Measurements from ENCODE around the gene CROCC.
"Not testable (repeated sequence)": the region's sequence is repeated elsewhere in the genome, so short reads cannot be mapped to it uniquely, and the experiment has no call there.

The CROCC gene

DNA sequence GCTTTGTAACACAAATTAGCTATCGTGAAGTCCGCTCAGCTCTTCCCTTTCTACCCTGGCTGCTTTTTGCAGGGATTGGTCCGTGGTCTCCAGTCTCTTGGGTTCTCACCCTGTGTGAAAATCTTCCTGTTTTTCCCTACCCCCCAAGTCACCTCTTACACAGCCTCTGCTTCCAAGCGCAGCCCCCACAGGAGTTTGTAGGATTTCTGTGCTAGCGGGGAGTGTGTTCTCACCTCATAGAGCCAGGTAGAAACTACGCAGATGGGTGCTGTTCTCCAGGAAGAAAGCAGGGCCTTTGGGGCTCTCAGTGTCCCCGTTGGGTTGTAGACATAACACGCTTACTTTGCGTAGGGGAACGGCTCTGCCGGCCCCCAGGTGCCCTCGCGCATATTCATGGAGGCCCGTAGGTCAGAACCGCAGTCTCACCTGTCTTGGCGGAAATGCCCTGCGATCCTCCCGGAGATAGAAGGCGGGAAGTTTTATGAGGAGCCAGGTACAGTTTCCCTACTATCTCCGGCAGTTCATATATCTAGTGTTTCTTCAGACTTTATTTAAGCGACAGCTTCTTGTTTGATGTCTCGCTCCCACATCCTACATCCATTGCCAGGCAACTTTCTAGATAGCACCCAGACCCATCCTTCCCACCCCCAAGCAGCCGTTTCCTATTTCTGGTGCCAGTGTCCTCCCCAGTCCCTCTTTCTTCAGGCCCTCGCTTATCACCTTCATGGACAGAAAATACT lies 25.2 kb upstream of the CROCC start:
- DNase-seq: not testable (repeated sequence)

DNA sequence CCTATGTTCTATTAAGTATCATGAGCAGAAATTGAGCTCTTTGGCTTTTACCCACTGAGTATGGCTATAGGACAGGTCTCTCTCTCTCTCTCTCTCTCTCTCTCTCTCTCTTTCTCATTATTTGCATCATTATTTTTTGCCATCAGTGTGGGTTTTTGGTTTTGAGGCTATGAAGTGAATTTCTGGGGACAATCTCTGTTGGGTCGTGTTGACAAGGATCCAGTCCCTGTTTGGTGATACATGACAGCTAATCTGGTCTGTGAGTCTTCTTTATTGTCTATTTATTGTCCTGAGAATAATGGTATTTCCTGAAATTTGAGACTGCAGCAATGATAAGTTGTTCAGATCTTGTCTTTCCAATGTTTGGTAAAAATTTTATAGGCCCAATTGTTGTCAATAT lies 24.1 kb upstream of the CROCC start:
- DNase-seq: not testable (repeated sequence)

DNA sequence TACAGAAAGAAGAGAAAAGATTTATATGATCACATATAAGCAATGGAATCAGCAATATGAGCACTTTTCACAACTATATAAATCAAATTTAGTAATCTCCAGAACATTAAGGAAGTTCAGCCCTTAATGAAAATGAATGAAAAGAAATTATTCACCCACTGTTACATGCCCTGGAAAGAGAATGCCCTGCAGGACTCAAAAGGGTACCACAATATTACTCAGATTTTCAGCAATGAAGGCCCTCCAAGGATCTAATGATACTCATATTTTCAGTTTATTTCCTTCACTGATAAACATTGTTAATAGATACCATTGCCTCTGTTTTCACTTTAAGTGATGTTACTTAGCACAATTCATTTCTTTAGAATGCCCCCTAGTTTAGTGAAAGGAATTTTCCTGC lies 23.4 kb upstream of the CROCC start:
- DNase-seq: not testable (repeated sequence)

DNA sequence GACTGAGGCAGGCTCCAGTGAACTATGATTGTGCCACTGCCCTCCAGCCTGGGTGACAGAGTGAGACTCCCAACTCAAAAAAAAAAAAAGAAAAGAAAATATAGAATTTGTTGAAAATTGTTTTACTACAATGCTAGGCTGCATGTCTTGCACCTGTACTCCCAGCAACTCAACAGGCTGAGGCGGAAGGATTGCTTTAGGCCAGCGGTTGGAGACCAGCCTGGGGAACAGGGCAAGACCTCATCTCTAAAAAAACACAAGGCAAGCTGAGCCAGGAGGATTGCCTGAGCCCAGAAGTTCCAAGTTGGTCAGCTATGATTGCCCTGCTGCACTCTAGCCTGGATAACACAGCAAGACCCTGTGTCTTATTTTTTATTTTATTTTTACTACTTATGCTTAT lies 22.7 kb upstream of the CROCC start:
- DNase-seq: not testable (repeated sequence)

DNA sequence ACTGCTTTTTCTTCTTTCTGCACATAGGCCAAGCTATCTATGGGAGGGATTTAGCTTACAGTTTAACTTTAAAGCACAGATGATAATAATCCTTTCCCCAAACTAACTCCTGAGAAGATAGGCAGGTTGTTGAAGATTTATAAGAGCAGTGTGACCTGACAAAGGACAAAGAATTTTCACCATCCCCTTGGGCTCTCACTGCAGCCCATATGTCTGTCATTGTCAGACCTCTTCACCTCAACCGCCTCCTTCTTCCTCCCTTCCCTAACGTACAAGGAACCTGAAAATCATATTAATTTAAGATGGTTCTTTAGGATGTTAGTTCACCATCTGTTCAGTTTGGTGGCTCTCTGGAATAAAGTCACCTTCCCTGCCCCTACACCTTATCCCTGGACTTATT lies 21.0 kb upstream of the CROCC start:
- no peak for DNase-seq

DNA sequence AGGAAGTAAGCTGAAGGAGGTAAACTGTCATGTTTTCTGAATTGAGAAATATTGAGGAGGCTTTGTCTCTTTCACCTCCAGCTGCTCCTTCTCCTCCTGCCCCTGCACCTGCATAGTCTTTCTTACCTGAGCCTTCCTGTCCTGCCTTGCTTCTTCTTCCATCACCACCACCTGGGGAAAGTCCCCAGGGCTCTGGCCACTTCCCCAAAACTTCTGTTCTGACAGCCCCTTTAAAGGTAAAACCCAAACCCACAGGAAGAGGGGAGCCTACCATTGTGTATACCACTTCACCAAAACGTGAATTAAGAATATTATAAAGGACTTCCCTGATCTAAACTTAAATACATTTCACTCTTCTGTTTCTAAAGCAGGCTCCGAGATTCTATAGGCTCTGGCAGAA lies 20.4 kb upstream of the CROCC start:
- DNase-seq: not testable (repeated sequence)

DNA sequence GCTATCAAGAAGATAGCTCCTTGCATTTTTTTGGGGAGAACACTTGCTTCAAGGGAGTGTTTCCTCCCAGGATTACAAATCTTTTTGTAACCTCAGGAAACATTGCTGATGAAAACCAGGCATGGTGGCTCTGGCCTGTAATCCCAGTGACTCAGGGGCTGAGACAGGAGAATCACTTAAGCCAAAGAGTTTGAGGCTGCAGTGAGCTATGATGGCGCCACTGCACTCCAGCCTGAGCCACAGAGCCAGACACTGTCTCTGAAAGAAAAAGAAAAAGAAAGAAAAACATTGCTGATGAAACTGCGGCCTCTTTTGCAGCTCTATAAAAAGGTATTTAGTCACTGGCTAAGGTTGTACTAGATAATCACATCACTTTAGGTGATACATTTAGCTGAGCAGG lies 18.7 kb upstream of the CROCC start:
- no peak for DNase-seq

DNA sequence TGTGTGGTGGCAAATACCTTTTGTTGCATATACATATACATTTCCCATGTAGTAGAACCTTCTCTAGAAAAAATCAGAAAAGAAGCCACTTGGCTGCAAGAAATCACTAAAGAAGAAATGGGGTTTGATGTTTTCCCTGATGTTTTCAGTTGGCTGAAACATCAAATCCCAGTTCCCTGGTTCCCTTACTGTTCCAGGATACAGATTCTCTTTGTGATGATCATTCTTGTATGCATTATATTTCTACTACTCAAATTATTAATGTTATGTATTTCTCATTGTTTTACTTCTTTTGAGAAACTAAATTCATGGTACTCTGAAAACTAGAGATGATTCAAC lies 18.3 kb upstream of the CROCC start:
- no peak for DNase-seq

DNA sequence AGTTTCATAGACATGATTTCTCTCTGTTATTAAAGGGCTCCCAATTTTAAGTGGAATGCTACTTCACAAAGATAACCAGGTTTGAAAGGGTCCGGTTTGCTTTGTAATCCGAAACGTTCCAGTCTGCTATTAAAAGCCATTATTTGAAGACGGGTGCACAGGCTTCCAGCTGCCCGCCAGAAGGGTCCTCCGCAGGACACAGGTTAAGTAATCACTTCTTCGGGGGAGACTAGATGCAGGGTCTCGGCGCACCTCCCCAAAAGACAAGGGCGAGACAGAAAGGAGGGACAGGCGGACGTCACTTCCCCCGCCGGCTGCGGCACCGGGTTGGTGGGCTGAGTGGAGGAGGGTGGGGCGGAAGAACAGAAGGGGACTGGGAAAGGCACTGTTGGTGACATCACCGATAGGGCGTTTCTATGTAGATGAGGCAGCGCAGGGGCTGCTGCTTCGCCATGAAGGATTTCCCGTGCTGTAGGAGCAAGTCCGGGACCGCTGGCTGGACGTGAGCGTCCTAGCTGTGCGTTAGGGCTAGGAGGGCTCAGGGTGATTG lies 17.1 kb upstream of the CROCC start:
- peak; percentile 100 for DNase-seq

DNA sequence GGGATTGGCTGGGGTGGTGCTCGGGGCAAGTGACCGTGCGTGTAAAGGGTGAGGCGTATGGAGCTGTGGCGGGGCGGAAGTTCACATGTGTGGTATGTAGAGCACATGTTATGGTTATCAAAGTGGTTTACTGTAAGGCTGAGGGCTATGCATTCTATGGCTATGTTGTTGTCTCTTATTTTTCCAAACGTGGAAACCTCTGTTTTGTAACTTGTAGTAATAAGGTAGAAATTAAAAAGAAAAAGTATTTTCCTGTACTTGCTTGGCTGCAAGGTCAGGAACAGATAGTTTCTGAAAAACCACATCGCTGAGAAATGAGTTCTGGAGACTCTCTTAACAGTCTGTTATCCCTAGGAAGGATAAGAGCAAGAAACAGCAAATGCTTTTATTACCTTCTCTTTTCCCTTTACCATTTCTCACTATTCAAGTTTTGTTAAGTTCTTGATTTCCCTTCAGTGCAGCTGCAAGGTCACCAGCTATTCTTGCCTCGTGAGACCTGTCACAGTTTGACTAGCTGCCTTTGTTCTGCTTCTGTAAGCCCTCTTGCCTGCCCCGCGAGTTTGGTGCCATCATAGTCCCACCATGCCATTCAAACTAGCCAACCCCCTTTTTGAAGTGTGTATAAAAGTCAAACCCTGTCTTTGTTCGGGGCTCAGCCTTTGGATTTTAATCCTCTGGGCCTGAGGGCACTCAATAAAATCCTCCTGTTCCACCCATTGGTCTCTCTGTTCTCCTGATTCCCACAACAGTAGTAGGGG lies 16.4 kb upstream of the CROCC start:
- no peak for DNase-seq

DNA sequence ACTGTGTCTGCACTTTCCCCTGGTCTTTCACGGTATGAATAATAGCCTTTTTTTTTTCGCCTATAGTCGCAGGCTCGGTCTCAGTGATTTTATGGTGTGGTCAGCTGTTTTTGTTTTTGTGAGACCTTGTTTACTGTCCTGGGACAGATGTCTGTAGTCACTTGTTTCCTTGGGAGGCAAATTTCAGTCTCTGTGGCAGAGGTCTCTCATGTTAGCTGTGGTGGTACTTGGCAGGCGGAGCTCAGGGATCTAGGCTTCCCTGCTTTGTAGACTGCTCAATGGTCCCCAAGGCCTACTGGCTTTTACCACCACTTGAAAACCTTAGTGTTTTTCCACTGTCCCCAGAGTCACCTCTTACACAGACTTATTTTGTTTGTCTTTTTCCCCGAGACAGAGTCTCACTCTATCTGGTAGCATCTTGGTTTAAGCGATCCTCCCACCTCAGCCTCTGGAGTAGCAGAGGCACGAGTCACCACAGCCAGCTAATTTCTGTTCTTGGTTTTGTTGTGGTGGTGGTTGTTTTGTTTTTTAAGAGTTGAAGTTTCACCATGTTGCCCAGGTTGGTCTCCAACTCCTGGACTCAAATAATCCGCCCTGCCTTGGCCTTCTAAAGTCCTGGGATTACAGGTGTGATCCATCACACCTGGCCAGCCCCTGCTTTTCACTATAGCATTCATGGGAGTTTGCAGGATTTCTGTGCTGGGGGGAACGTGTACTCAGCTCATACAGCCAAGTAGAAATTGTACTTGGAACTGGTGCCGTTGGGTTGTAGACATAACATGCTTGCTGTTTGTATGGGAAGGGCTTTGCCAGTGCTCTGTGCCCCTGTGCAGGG lies 15.6 kb upstream of the CROCC start:
- no peak for DNase-seq

DNA sequence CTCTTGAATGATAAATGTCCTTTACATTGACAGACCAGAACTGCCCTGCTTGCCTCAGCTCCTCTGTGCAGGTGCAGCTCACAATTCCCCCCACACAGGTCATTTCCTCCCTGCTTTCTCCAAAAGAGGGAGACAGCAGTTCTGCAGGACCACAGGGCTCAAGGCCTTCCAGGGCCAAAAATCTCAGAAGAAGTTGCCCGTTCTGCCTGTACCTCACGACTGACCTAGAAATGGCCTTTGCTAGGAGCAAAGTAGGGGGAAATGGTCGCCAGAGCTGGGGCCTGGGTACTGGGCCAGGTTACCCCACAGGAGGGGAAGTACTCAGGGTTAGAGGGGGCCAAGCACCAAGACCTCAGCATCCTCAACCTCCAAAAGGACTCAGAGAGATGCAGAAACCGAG lies 14.9 kb upstream of the CROCC start:
- no peak for DNase-seq

DNA sequence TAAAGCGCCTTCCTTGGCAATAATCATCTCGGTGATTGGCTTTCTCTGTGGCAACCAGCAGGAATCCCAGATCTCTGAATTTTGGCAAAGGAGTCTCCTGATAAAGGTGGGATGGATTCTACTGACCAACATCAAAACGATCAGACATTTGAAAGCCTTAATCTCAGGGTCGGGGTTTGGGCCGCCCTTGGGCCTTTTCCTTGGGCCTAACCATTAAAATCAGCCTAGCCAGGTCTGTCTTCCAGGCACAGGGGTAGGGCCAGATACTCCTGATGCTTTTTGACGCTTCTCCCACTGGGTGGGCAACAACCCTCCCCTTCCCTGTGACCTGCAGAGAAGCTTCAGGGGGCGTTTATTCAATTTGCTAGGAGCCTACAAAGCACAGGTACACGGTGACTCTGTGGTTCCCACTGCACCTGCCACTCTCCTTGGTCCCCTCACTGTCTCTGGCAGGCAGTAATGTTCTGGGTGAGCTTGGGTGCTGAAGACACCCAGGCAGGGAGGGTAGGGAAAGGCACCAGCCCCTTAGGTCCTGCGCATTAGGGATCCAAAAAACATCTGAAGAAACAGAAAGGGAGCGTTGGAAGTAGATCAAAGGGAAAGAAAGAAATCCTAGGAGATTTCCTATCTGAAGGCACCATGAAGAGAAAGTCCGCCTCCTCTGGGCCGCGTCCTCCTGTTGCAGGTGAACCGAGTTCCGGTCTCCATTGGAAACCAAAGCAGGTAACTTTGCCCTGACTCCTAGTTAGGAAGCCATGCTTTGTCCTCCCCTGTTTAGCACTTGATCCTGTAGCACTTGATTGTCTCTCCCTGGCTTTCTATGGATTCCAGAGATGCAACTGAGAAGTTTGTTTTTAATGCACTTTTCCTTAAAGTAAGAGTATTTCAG lies 13.6 kb upstream of the CROCC start:
- no peak for DNase-seq

DNA sequence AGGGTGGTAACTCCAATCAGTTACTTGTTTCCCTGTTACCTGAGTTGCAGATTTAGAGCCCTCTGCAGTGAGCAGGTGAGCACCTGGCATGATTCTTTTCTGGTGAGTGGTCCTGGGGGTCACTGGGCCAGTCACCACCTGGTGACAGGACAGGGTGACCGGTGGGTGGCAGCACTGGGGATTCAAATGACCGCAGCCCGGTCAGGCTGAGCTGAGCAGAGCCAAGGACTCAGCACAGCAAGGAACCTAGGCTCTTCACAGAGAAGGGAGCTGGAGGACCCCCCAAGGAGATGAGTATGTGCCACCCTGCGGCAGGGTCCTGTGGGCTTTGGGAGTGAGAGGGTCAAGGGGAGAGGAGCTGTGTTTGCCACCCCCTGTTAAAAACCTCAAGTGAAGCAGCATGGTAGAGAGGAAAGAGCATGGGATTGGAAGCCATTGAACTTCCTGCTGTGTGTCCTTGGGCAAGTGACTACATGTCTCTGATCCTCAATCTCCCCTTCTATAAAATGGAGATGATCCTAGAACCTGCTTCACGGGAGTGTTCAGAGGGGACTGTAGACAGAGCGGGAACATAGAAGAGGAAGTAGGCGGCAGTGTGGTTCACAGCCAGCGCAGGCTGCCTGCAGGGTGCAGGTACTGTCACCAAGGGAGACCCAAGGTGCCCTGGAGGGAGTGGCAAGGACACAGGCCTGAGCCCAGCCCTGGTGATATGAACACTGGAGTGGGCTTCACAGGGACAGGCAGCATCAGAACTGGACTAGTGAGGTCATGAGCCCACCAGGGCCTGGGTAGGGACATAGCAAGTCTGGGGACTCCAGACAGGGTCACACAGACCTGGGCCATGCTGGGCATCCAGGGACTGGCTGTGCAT lies 9.6 kb upstream of the CROCC start:
- DNase-seq: not testable (repeated sequence)

DNA sequence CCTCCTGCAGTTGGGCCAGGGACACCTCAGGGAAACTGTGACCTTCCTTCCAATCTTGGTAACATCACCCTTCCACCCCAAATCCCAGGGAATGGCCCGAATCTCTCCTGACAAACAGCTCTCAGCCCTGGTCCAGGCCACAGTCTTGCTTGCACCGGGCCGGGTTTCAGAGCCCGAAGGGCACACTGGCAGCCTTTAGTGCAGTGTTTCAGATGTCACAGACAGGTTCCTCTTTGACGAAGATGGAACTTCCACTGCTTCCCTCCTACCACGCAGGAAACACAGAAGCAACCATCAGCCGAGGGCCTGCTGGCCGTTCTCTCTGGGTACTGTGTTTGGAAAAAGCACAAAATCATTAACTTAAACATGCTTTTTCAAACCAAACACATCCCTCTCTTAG lies 9.0 kb upstream of the CROCC start:
- DNase-seq: not testable (repeated sequence)

DNA sequence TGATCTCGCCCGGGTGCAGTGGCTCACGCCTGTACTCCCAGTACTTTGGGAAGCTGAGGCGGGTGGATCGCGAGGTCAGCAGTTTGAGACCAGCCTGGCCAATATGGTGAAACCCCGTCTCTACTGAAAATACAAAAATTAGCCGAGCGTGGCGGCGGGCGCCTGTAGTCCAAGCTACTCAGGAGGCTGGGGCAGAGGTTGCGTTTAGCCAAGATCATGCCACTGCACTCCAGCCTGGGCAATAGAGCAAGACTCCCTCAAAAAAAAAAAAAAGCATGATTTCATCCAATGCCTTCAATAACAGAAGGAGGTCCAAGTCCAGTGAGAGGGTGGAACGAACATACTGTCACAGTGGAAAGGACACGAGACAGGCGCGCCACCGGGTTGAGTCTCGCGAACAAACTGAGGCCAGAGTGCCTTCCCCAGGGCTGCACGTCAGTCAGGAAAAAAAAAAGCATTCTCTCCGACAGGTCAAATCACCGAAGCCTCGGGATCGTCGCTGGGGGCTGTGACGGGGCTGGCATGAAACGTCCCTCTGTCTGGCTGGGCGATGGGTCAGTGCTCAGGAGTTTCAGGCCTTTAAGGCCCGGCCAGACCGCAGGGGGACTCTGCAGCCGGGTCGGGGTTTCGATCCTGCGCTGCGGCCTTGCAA lies 8.4 kb upstream of the CROCC start:
- DNase-seq: no peak

DNA sequence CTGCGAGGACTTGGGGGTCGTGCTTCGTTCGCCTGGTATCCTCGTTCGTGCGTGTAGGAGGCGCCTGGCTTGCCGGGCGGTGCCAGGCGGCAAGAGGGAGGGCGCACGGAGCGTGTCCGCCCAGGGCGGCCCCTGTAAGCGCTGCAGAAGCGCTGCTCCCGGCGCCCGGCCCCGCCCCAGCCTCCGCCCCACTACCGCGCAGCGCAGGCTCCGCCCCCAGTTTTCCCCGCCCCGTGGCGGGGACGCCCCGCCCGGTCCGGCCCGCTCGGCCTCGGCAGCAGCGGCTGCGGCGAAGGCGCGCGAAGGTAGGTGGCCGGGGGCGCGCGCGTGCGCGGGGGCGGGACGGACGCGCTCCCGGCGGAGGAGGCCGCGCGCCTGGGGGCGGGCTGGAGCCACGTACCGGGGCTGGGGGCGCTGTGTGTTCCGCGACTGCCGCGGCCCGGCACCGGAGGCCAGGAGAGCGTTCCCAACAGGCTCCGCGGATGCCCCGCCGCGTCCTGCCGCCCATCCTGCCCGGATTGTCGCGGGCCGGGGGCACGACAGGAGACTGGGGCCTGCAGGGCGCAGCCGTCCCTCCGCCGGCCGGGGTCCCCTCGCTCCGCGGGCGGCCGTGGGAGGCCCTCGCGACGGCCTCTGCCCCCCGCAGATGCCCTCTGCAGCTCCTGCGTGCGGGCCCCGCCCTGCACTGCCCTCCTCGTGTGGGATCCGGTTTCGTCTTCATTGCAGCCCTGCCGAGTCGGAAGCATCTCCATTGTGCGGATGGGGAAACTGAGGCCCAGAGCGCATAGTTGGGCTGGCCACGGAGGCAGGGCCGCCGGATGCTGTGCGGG lies 7.7 kb upstream of the CROCC start:
- peak; percentile 90 for DNase-seq

DNA sequence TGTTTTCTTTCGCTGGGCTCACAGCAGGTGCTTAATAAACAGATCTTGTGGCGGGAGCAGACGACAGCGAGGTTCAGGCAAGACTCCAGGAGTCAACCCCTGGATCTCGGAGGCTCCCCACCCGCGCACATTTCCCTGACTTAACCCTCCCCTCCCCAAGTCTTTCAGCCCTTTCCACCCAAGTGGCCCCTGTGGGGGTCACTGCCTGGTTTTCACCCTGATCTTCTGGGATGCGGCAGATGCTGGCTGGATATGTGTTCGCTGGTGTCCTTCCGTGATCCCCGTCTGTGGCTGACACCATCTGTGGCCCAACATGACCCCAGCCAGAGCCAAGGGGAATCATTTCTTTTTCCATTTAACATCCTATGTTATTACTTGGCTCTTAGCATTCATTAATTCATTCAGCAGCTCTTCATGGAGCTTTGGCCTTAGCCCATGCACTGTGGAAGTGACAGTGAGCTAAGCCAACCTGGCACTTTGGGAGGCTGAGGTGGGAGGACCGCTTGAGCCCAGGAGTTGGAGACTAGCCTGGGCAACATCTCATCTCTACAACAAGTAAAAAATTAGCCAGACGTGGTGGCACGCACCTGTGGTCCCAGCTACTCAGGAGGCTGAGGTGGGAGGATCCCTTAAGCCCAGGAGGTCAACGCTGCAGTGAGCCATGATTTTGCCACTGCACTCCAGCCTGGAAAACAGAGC lies 6.7 kb upstream of the CROCC start:
- DNase-seq: not testable (repeated sequence)

DNA sequence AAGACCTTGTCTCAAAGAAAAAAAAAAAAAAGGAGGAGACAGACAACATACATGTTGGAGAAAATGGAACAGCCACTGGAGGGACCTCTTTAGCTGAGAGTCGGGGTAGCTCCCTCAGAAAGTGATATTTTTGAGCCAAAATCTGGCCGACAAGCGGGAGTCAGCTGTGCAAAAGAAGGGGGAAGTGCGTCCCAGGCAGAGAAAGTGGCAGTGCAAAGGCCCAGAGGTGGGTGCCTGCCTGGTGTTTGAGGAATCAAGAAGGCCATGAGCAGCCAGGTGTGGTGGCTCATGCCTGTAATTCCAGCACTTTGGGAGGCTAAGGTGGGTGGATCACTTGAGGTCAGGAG lies 6.1 kb upstream of the CROCC start:
- DNase-seq: no peak
